ENCODE data around the gene EMC7. TPM values are rescaled to one million over a fixed set of nuclear protein-coding genes. Genes with fewer than 3 reads are reported as not detected.

Gene EMC7
- total RNA-seq, 1 donor from 2014 or later: 13.5 TPM

DNA sequence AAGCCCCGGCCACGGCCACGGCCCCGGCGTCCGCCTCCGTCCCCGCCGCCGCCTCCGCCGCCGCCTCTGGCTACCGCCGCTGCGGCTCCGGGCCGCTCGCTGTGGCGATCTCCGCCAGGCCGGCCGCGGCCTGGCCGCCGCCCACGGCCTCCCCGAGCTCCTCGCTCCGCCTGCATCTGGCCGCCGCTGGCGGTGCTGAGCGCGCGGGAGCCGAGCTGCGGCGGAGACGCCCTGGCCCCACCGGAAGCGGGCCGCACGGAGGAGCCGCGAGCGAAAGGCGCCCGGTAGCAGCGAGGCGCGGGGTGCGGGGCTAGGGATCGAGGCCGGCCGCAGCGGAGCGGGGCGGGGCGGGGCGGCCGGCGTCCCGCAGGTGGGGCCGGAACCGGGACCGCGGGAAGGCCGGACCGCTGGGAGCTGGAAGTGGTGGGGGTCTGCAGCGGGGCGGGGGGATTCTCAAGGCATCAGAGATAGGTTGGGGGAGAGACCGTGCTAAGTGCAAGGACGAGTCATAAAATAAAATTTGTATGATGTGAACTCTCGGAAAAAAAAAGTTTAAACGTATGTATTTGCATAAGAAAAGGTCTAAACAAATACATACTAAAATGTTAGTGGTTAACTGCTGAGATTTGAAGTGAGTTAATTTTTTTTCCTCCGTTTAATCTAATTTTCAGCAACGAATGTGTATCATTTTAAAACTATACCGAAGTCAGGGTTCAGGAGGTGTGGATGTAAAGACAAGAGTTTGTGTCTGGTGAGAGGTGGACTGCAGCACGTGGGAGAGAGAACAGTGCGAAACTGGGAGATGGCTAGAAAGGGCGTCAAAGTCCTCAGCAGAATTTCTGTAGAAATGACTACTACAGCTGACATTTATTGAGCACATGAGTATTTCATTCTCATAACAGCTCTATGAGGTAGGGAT, 62.5 kb downstream of the EMC7 start, which contains the start of gene AVEN:
AVEN (minus strand) TSS at position 334 of the 919 bp plus-strand sequence; CDS start at position 176, 158 bp downstream.
- peak; percentile 56 for DNase-seq (ENCODE audit: low spot score)

DNA sequence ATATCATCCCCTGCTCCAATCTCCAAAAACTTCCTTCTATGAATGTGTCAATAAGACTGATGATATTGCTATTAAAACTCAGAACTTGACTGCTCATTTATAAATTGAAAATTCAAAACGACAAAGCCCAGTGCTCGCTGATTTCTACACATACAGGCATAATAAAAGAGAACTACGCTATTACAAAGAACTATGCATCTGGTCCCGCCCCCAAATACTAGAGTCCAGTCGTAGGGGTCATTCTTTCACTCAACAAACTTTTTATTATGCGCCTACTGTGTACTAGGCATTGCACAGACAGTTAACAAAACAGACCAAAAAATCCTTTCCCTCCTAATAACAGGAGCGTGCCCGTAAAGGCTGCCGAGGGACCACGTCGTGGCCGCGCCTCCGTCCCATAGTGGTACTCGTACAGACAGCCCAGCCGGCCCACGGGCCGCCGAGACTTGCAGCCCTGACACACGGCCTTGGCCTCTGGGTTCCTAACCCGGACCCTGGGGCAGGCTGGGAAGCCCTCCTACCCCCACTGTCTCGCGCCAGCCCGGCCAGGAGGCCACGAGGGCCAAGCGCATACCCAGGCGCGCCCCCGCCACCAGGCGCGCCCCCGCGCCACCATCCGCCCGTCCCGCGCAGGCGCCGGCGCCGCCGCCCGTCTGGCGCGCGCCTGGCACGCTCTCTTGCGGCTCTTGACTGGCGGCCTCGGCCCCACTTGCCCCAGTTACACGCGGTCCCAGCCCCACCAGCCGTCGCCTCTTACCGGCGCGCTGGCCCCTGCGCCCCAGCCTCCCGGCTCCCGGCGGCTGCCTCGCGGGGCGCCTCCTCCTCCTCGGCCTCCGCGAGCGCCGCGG, 63.4 kb downstream of the EMC7 start:
- DNase-seq (ENCODE audit: low spot score): peak; percentile 82

Other genes starting within 250 kb of the EMC7 start
- gene CHRM5, start 133.4 kb downstream of the EMC7 start, total RNA-seq (ENCODE audit: insufficient read depth, low replicate concordance): 4.6 TPM
- 29.4 TPM for gene AVEN, start 62.7 kb downstream of the EMC7 start, total RNA-seq (ENCODE audit: insufficient read depth, low replicate concordance)
- gene PGBD4, start 221 bp upstream of the EMC7 start, total RNA-seq (ENCODE audit: insufficient read depth, low replicate concordance): 3.9 TPM
- 91.2 TPM for gene KATNBL1, start 108.2 kb upstream of the EMC7 start, total RNA-seq (ENCODE audit: insufficient read depth, low replicate concordance)
- gene EMC4, start 123.2 kb upstream of the EMC7 start, total RNA-seq (ENCODE audit: insufficient read depth, low replicate concordance): 60.4 TPM
- gene SLC12A6, start 235.9 kb upstream of the EMC7 start, total RNA-seq (ENCODE audit: insufficient read depth, low replicate concordance): 17.3 TPM
- gene NOP10, start 241.3 kb upstream of the EMC7 start, total RNA-seq (ENCODE audit: insufficient read depth, low replicate concordance): 79.7 TPM
- gene NUTM1, start 241.5 kb upstream of the EMC7 start, total RNA-seq (ENCODE audit: insufficient read depth, low replicate concordance): not detected